ENCODE results near the gene MED12L.

The MED12L gene

GRCh38 chr3:151182349-151183079 lies 97.0 kb downstream of the MED12L start:
- DNase-seq (ENCODE audit: low read depth): no peak

GRCh38 chr3:151183265-151183671 lies 97.8 kb downstream of the MED12L start:
- DNase-seq (ENCODE audit: low read depth): no peak

- no peak for DNase-seq (ENCODE audit: low read depth)
Observed at GRCh38 chr3:151191095-151191494, 105.6 kb downstream of the MED12L start.

GRCh38 chr3:151192545-151192944 lies 107.1 kb downstream of the MED12L start:
- DNase-seq (ENCODE audit: low read depth): no peak

GRCh38 chr3:151195826-151196225 lies 110.4 kb downstream of the MED12L start:
- DNase-seq (ENCODE audit: low read depth): no peak

GRCh38 chr3:151196434-151196833 lies 111.0 kb downstream of the MED12L start:
- no peak for DNase-seq (ENCODE audit: low read depth)

GRCh38 chr3:151197228-151197627 lies 111.8 kb downstream of the MED12L start:
- DNase-seq (ENCODE audit: low read depth): no peak

- DNase-seq (ENCODE audit: low read depth): no peak
Observed at GRCh38 chr3:151197981-151198767, 112.7 kb downstream of the MED12L start.

- DNase-seq (ENCODE audit: low read depth): no peak
Observed at GRCh38 chr3:151198849-151199248, 113.4 kb downstream of the MED12L start.

- no peak for DNase-seq (ENCODE audit: low read depth)
Observed at GRCh38 chr3:151199554-151200438, 114.3 kb downstream of the MED12L start.

- no peak for DNase-seq (ENCODE audit: low read depth)
Observed at GRCh38 chr3:151200586-151200985, 115.1 kb downstream of the MED12L start.

GRCh38 chr3:151201051-151201730 lies 115.7 kb downstream of the MED12L start:
- DNase-seq (ENCODE audit: low read depth): no peak

GRCh38 chr3:151203051-151203420 lies 117.6 kb downstream of the MED12L start, which contains the start of gene GPR171:
Gene GPR171 (minus strand): TSS chr3:151203216. CDS start chr3:151199386, 3,830 bp downstream.
- peak; percentile 28 for DNase-seq (ENCODE audit: low read depth)

- DNase-seq (ENCODE audit: low read depth): no peak
Observed at GRCh38 chr3:151204530-151205402, 119.3 kb downstream of the MED12L start.

GRCh38 chr3:151205482-151205881 lies 120.0 kb downstream of the MED12L start:
- no peak for DNase-seq (ENCODE audit: low read depth)

GRCh38 chr3:151206201-151206600 lies 120.7 kb downstream of the MED12L start:
- no peak for DNase-seq (ENCODE audit: low read depth)

GRCh38 chr3:151209654-151210053 lies 124.2 kb downstream of the MED12L start:
- DNase-seq (ENCODE audit: low read depth): no peak

- no peak for DNase-seq (ENCODE audit: low read depth)
Observed at GRCh38 chr3:151210676-151211381, 125.4 kb downstream of the MED12L start.

- DNase-seq (ENCODE audit: low read depth): no peak
Observed at GRCh38 chr3:151213151-151213550, 127.7 kb downstream of the MED12L start.

- DNase-seq (ENCODE audit: low read depth): no peak
Observed at GRCh38 chr3:151213881-151214280, 128.4 kb downstream of the MED12L start.
